ENCODE measurements around the gene MMP24. TPM values are rescaled to one million over a fixed set of nuclear protein-coding genes. Genes with fewer than 3 reads are reported as not detected.
A peak's percentile ranks its signal among the peaks of the same experiment; 100 is the strongest.

Gene MMP24
- total RNA-seq, 1 experiment from 2014 or later: 23.0 TPM

GRCh38 chr20:35279533-35280174 is 53.2 kb downstream of the MMP24 start:
- no peaks in the 10 kb centered on the region for H3K9me3 ChIP-seq (ENCODE audit: control insufficient read depth, low read depth, low read length)
- no peak overlapping the region for H3K56ac ChIP-seq (ENCODE audit: insufficient read length, low read depth, low read length)
- no peak overlapping the region for H3K9ac ChIP-seq (ENCODE audit: extremely low read depth, insufficient read length, low read length)
- H3K14ac ChIP-seq (ENCODE audit: insufficient read depth, low read length): no peak overlapping the region
- H2BK12ac ChIP-seq (ENCODE audit: insufficient read length, low read depth, low read length): no peak overlapping the region
- H2AFZ ChIP-seq (ENCODE audit: low read length): no peak overlapping the region
- no peaks in the 10 kb centered on the region for H3K27me3 ChIP-seq (ENCODE audit: insufficient read depth, low read length)
- no peak overlapping the region for H3K27ac ChIP-seq (ENCODE audit: insufficient read length, low read depth, low read length)
- H3K79me2 ChIP-seq (ENCODE audit: insufficient read depth, low read length): peaks cover 11% of the 10 kb centered on the region
- 0 out of 7 replicates have a peak overlapping the region, but pooled peaks of 1 of the 3 experiments have one; percentile 36 for H3K27ac Mint-ChIP-seq
- H3K4me1 Mint-ChIP-seq: peaks cover 17 to 26% of the 10 kb centered on the region in 2 experiments
- no CpG with 5 or more reads among the region's 7 CpGs for WGBS (ENCODE audit: extremely low coverage, insufficient read length, low lambda C conversion rate)
- no peak overlapping the region for H3K23ac ChIP-seq (ENCODE audit: insufficient read length, low read depth, low read length)
- no peak overlapping the region for H4K8ac ChIP-seq (replicated peaks; ENCODE audit: insufficient read length, low read depth, low read length)
- H3T11ph ChIP-seq (ENCODE audit: low read length): no peak overlapping the region
- H3K4me1 ChIP-seq (ENCODE audit: insufficient read depth, low read length): peaks cover 3% of the 10 kb centered on the region; the same call in 1 of the 2 replicates
- H3K36me3 Mint-ChIP-seq (ENCODE audit: insufficient read depth in 1 of 3, low read depth in 3 of 3): peaks cover 26 to 64% (median 61%) of the 10 kb centered on the region in 3 experiments
- H3K9me3 Mint-ChIP-seq: no peaks in the 10 kb centered on the region; a peak in 2 of 5 replicates
- no peaks in the 10 kb centered on the region for H3K79me1 ChIP-seq (ENCODE audit: insufficient read depth, low read depth, low read length, poor library complexity, severe bottlenecking)
- no peak overlapping the region for H2BK5ac ChIP-seq (ENCODE audit: insufficient read length, low read length)
- no peak overlapping the region for H2BK20ac ChIP-seq (ENCODE audit: low read depth, low read length, poor library complexity, severe bottlenecking)
- H3K27me3 Mint-ChIP-seq (ENCODE audit: low read depth): no peaks in the 10 kb centered on the region; the same call in 1 of the 2 replicates
- no peak for DNase-seq
- H3K4ac ChIP-seq (ENCODE audit: low read depth, low read length): no peak overlapping the region
- no peak overlapping the region for H4K91ac ChIP-seq (ENCODE audit: insufficient read length, low read depth, low read length)
- no peak overlapping the region for H4K5ac ChIP-seq (ENCODE audit: insufficient read length, low read depth, low read length)
- H3K4me3 Mint-ChIP-seq: peak overlapping the region in 1 of 2 experiments; percentile 51; a peak in 2 of 5 replicates
- TF ChIP-seq CTCF (conservative IDR thresholded peaks at IDR 0.05): no peak
- H3K4me2 ChIP-seq (ENCODE audit: insufficient read depth, insufficient read length, low read length): no peak overlapping the region
- peaks cover 10% of the 10 kb centered on the region for H3K23me2 ChIP-seq (ENCODE audit: insufficient read length, low read depth, low read length, poor library complexity, severe bottlenecking)
- H4K20me1 ChIP-seq (ENCODE audit: control insufficient read depth, insufficient read depth, insufficient read length): no peaks in the 10 kb centered on the region
- H2BK15ac ChIP-seq (ENCODE audit: low read depth, low read length): no peak overlapping the region
- H2AK5ac ChIP-seq (ENCODE audit: insufficient read length, low read length): no peak overlapping the region
- H2BK120ac ChIP-seq (ENCODE audit: low read depth, low read length, poor library complexity, severe bottlenecking): no peak overlapping the region
- no peak overlapping the region for H3K18ac ChIP-seq (ENCODE audit: insufficient read length, low read depth, low read length)
